IMR-90 (cell line): ENCODE data around the gene SLC25A21. TPM values are rescaled to one million over a fixed set of nuclear protein-coding genes. Genes with fewer than 3 reads are reported as not detected.

Experiments used
- ATAC-seq: fragments of 200-7000 bp; cut with Tn5 transposase; 2 replicates; pipeline ENCODE4 v1.9.1; 2020; ENCODE audit warnings: low read depth, mild to moderate bottlenecking, moderate library complexity
- BruUV-seq: library from RNA; stranded (reverse); fragments of 400-500 nt; replicated peaks from 2 replicates; lab custom pipeline; 2021; lab: Mats Ljungman, UMichigan
- CTCF ChIA-PET: fragments of 300-600 bp; formaldehyde crosslinking; extraction: SDS; loops from one replicate; lab custom pipeline; 2021; ENCODE audit warnings: antibody characterized with exemption; lab: Yijun Ruan, JAX
- POLR2A ChIA-PET: fragments of 300-600 bp; sonication (Branson Sonifier 250); formaldehyde crosslinking; loops from one replicate; lab custom pipeline; 2022; ENCODE audit warnings: antibody characterized with exemption; ENCODE audit not compliant: unreplicated experiment; lab: Charles Lee
- DNase-seq: peaks from one replicate; pipeline ENCODE4 v3.0.0; 2013
- H2AFZ ChIP-seq: replicated peaks from 2 replicates; pipeline ENCODE3; 2013; ENCODE audit warnings: low read length, mild to moderate bottlenecking; ENCODE audit not compliant: poor library complexity
- H2AK5ac ChIP-seq: 2 replicates; pipeline ENCODE4 v1.6.1; 2013; ENCODE audit warnings: low read depth, low read length, inconsistent platforms
- H2AK9ac ChIP-seq: replicated peaks from 2 replicates; pipeline ENCODE3; 2013; ENCODE audit warnings: mild to moderate bottlenecking, low read depth, low read length, moderate library complexity; ENCODE audit not compliant: poor library complexity
- H2BK120ac ChIP-seq: 2 replicates; pipeline ENCODE4 v1.6.1; 2013; ENCODE audit warnings: low read depth, low read length, inconsistent platforms
- H2BK15ac ChIP-seq: 3 replicates; pipeline ENCODE4 v1.6.1; 2013; ENCODE audit warnings: low read depth, low read length, inconsistent platforms
- H2BK20ac ChIP-seq: 2 replicates; pipeline ENCODE4 v1.6.1; 2013; ENCODE audit warnings: low read depth, mild to moderate bottlenecking, inconsistent platforms, low read length, moderate library complexity
- H2BK5ac ChIP-seq: 2 replicates; pipeline ENCODE4 v1.6.1; 2013; ENCODE audit warnings: mild to moderate bottlenecking, low read depth, low read length, inconsistent platforms; ENCODE audit not compliant: poor library complexity, severe bottlenecking
- H3K14ac ChIP-seq: replicated peaks from 2 replicates; pipeline ENCODE4 v1.6.1; 2013; ENCODE audit warnings: low read depth, low read length, inconsistent platforms
- H3K18ac ChIP-seq: 2 replicates; pipeline ENCODE4 v1.6.1; 2013; ENCODE audit warnings: low read depth, low read length, control low read depth
- H3K23ac ChIP-seq: 2 replicates; pipeline ENCODE4 v1.6.1; 2013; ENCODE audit warnings: low read depth, low read length, inconsistent platforms
- H3K27ac ChIP-seq: 2 replicates; pipeline ENCODE4 v1.5.1; 2013; ENCODE audit warnings: mild to moderate bottlenecking, control low read depth, low read length; ENCODE audit not compliant: insufficient read depth
- H3K27me3 ChIP-seq: 2 replicates; pipeline ENCODE4 v1.6.1; 2013; ENCODE audit warnings: low read length; ENCODE audit not compliant: control insufficient read depth, insufficient read depth
- H3K36me3 ChIP-seq: 2 replicates; pipeline ENCODE4 v1.6.1; 2013; ENCODE audit warnings: low read length, mixed read lengths; ENCODE audit not compliant: control insufficient read depth, insufficient read depth
- H3K4ac ChIP-seq: 2 replicates; pipeline ENCODE4 v1.6.1; 2013; ENCODE audit warnings: low read depth, low read length, inconsistent platforms
- H3K4me1 ChIP-seq: 2 replicates; pipeline ENCODE4 v1.6.1; 2013; ENCODE audit warnings: low read length, mixed read lengths; ENCODE audit not compliant: control insufficient read depth, insufficient read depth
- H3K4me2 ChIP-seq: 2 replicates; pipeline ENCODE4 v1.6.1; 2013; ENCODE audit warnings: low read depth, mild to moderate bottlenecking, control low read depth, low read length, moderate library complexity
- H3K4me3 ChIP-seq: 2 replicates; pipeline ENCODE4 v1.5.1; 2013; ENCODE audit warnings: low read depth, mild to moderate bottlenecking, control low read depth, low read length, moderate library complexity; ENCODE audit not compliant: insufficient read depth
- H3K56ac ChIP-seq: 2 replicates; pipeline ENCODE4 v1.6.1; 2013; ENCODE audit warnings: low read length, inconsistent platforms; ENCODE audit not compliant: insufficient read depth; ENCODE audit errors: extremely low read depth
- H3K79me1 ChIP-seq, 2 experiments: 2 replicates each; pipeline ENCODE4 v1.6.1; 2013; ENCODE audit warnings: low read length in 2 of 2, inconsistent platforms in 1 of 2, low read depth in 1 of 2
- H3K9ac ChIP-seq: 2 replicates; pipeline ENCODE4 v1.6.1; 2013; ENCODE audit warnings: low read depth, low read length, control low read depth
- H3K9me1 ChIP-seq: 2 replicates; pipeline ENCODE4 v1.6.1; 2013; ENCODE audit warnings: low read length, inconsistent platforms; ENCODE audit not compliant: insufficient read depth
- H3K9me3 ChIP-seq: 2 replicates; pipeline ENCODE4 v1.6.1; 2013; ENCODE audit warnings: low read length; ENCODE audit not compliant: control insufficient read depth, insufficient read depth
- H4K20me1 ChIP-seq: 2 replicates; pipeline ENCODE4 v1.6.1; 2013; ENCODE audit warnings: low read length, inconsistent platforms; ENCODE audit not compliant: insufficient read depth
- H4K5ac ChIP-seq: 2 replicates; pipeline ENCODE4 v1.6.1; 2013; ENCODE audit warnings: mild to moderate bottlenecking, low read depth, low read length, control low read depth
- H4K8ac ChIP-seq, 2 experiments: 2 replicates each; pipeline ENCODE4 v1.6.1; 2013; ENCODE audit warnings: low read depth in 2 of 2, low read length in 2 of 2, control low read depth in 1 of 2, inconsistent platforms in 1 of 2
- H4K91ac ChIP-seq: 2 replicates; pipeline ENCODE4 v1.6.1; 2013; ENCODE audit warnings: low read depth, low read length, inconsistent platforms; ENCODE audit not compliant: insufficient read depth
- CEBPB ChIP-seq: IDR thresholded peaks from 2 replicates; pipeline ENCODE4 v1.6.1; 2012; ENCODE audit warnings: low read depth, low read length, improper control_type of control experiment
- MXI1 ChIP-seq: IDR thresholded peaks from 2 replicates; pipeline ENCODE4 v1.6.1; 2012; ENCODE audit warnings: low read depth, mild to moderate bottlenecking, low read length, moderate library complexity, borderline replicate concordance
- RCOR1 ChIP-seq: IDR thresholded peaks from 2 replicates; pipeline ENCODE4 v1.6.1; 2012; ENCODE audit warnings: mild to moderate bottlenecking, low read length, improper control_type of control experiment; ENCODE audit not compliant: insufficient replicate concordance
- RFX5 ChIP-seq: IDR thresholded peaks from 2 replicates; pipeline ENCODE4 v1.8.0; 2012; ENCODE audit warnings: low read depth, mild to moderate bottlenecking, low read length, moderate library complexity
- WGBS, 2 experiments: methylation state at CpG; one replicate each; pipeline versions ENCODE4 v1.1.5 to v1.1.7; 2013; ENCODE audit warnings: missing lambda C conversion rate in 2 of 2; ENCODE audit not compliant: insufficient read length in 1 of 2; ENCODE audit errors: extremely low coverage in 2 of 2; 5-methylcytosine and 5-hydroxymethylcytosine counted together
- dilution Hi-C: fragments of 300-500 bp; cut with HindIII; formaldehyde crosslinking; loops from one replicate; pipeline ENCODE4 v1.14.3; 2018; ENCODE audit warnings: low sequenced_read_pairs; ENCODE audit not compliant: unreplicated experiment
- in situ Hi-C: fragments of 300-500 bp; cut with MboI; formaldehyde crosslinking; loops from 3 replicates; pipeline ENCODE4 v1.14.3; 2019; ENCODE audit warnings: low sequenced_read_pairs, inconsistent platforms, mixed read lengths
- intact Hi-C: fragments of 100-400 bp; cut with micrococcal nuclease; formaldehyde crosslinking; loops from 2 replicates; pipeline ENCODE4 v1.10.0; 2022
- polyA plus RNA-seq, 3 experiments: library from polyadenylated mRNA; depleted of rRNA; stranded (reverse); fragments of >200 nt; gene quantifications; 2 replicates each; pipeline ENCODE4 v1.2.3, GENCODE V29; 2012; ENCODE audit warnings: low replicate concordance in 1 of 3
- total RNA-seq: library from RNA; depleted of rRNA; stranded (reverse); fragments of >200 nt; gene quantifications from 2 replicates; pipeline ENCODE4 v1.2.3, GENCODE V29; 2012

Gene SLC25A21
- total and polyA plus RNA-seq, 2 of the 4 experiments (the other 2 are of a cell fraction), result 0.62 to 0.90 TPM

DNA sequence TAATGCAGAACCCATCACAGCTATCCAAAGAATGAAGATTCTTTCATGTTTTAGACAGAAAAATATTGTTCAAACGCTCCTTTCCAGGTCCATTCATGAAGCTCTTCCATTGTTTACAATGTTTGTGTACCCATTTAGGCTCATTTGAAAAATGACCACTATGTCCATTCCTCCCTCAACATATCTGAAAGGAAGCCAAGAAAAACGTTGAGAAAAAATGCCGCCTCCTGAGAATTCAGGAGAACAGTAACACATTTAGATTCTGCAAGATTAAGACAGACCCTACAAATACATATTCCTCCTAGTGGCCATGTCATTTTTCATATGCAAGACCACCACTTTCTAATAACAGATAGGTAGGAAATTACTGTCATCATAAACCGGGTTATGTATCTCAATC, 124.4 kb downstream of the SLC25A21 start:
- no peaks in the 10 kb centered on the region for H4K20me1 ChIP-seq
- H3K4ac ChIP-seq, result no peak overlapping the region
- dilution Hi-C loops (no loop called here), intact Hi-C loops (no loop called here), in situ Hi-C loops (no loop called here)
- no peak overlapping the region for H3K56ac ChIP-seq
- H3K9ac ChIP-seq, result no peak overlapping the region
- ChIA-PET POLR2A (interaction anchor here (0.7 kb wide), 1 partner anchor 71 kb away, joined by 5 read pairs; no protein-coding TSS in a partner anchor), CTCF (interaction anchor here (0.6 kb wide), 1 partner anchor 1315 kb away, joined by 3 read pairs; no protein-coding TSS in a partner anchor)
- H2BK20ac ChIP-seq, result no peak overlapping the region
- no peak overlapping the region for H3K4me3 ChIP-seq
- no peak overlapping the region for H4K5ac ChIP-seq
- no peak overlapping the region for H3K18ac ChIP-seq
- H4K91ac ChIP-seq, result no peak overlapping the region
- no peaks in the 10 kb centered on the region for H3K79me1 ChIP-seq
- ATAC-seq (no peak), DNase-seq (no peak)
- no peak overlapping the region for H3K14ac ChIP-seq
- H2BK5ac ChIP-seq, result no peak overlapping the region
- no peak overlapping the region for H2BK120ac ChIP-seq
- H3K27me3 ChIP-seq, result no peaks in the 10 kb centered on the region
- H3K4me2 ChIP-seq, result no peak overlapping the region
- H4K8ac ChIP-seq, result no peak overlapping the region
- TF ChIP-seq CEBPB, result no peak
- no peak for TF ChIP-seq RCOR1
- no peak for TF ChIP-seq RFX5
- no peak for TF ChIP-seq MXI1
- no peak overlapping the region for H3K23ac ChIP-seq
- H2AK5ac ChIP-seq, result no peak overlapping the region
- H3K4me1 ChIP-seq, result no peaks in the 10 kb centered on the region; the same call in 1 of the 2 replicates
- H2AK9ac ChIP-seq, result no peak overlapping the region
- no peaks in the 10 kb centered on the region for H3K9me1 ChIP-seq
- H2AFZ ChIP-seq, result no peak overlapping the region
- H3K9me3 ChIP-seq, result no peaks in the 10 kb centered on the region
- WGBS, 2 experiments, result 67% methylated on average over 1 of the region's 4 CpGs; no CpG with 5 or more reads in 1 of the 2 experiments
- H2BK15ac ChIP-seq, result no peak overlapping the region
- no peaks in the 10 kb centered on the region for H3K36me3 ChIP-seq
- H3K27ac ChIP-seq, result no peak overlapping the region
- no TSS peak for BruUV-seq
